GM12878 (cell line): Measurements from ENCODE around the gene AJM1. TPM values are rescaled to one million over a fixed set of nuclear protein-coding genes. Genes with fewer than 3 reads are reported as not detected.
A peak's percentile ranks its signal among the peaks of the same experiment; 100 is the strongest.

Source experiments
- ATAC-seq: fragments of 200-7000 bp; cut with Tn5 transposase; 3 replicates; pipeline ENCODE4 v1.9.1; 2020; ENCODE audit warnings: mild to moderate bottlenecking, moderate library complexity
- BruUV-seq: library from RNA; stranded (reverse); fragments of 400-500 nt; replicated peaks from 2 replicates; lab custom pipeline; 2021; lab: Mats Ljungman, UMichigan
- CTCF ChIA-PET: fragments of 300-600 bp; sonication (Branson Sonifier 250); formaldehyde crosslinking; extraction: SDS; loops from one replicate; lab custom pipeline; 2021; ENCODE audit warnings: inconsistent platforms; lab: Yijun Ruan, JAX
- POLR2A ChIA-PET: fragments of 350-600 bp; formaldehyde crosslinking; extraction: SDS; loops from one replicate; lab custom pipeline; 2021; ENCODE audit warnings: inconsistent platforms; lab: Charles Lee
- RAD21 ChIA-PET: fragments of 300-600 bp; sonication (Branson Sonifier 250); formaldehyde crosslinking; loops from one replicate; lab custom pipeline; 2023; ENCODE audit warnings: antibody characterized with exemption; ENCODE audit not compliant: unreplicated experiment; lab: Charles Lee
- SMC1A ChIA-PET: fragments of 300-600 bp; sonication (Branson Sonifier 250); formaldehyde crosslinking; loops from one replicate; lab custom pipeline; 2023; ENCODE audit not compliant: unreplicated experiment, uncharacterized antibody; lab: Charles Lee
- DNase-seq: peaks from one replicate; pipeline ENCODE4 v3.0.0-alpha.2; 2011; ENCODE audit warnings: low read depth, low spot score
- FAIRE-seq: peaks from 3 replicates; lab custom pipeline; 2011; peaks lifted over from hg19 to GRCh38; lab: Jason Lieb, UNC
- H2AFZ ChIP-seq: 2 replicates; pipeline ENCODE4 v1.6.0; 2011; ENCODE audit warnings: low read depth, low read length, control low read depth; ENCODE audit not compliant: control insufficient read depth
- H3K27ac ChIP-seq: 2 replicates; pipeline ENCODE4 v1.5.1; 2011; ENCODE audit warnings: control low read depth; ENCODE audit not compliant: control insufficient read depth, insufficient read depth
- H3K27me3 ChIP-seq, 2 experiments: replicated peaks in 1 of 2; 2 replicates each; pipeline versions ENCODE4 v1.6.0 to v1.6.1; 2011; ENCODE audit warnings: low read length in 1 of 2; ENCODE audit not compliant: control insufficient read depth in 2 of 2, insufficient read depth in 2 of 2
- H3K36me3 ChIP-seq, 2 experiments: 2 replicates each; pipeline ENCODE4 v1.5.1; 2011; ENCODE audit warnings: low read length in 1 of 2; ENCODE audit not compliant: control insufficient read depth in 2 of 2, insufficient read depth in 2 of 2
- H3K4me1 ChIP-seq: 2 replicates; pipeline ENCODE4 v1.6.1; 2011; ENCODE audit warnings: mild to moderate bottlenecking, low read length, moderate library complexity, mixed read lengths; ENCODE audit not compliant: control insufficient read depth, insufficient read depth
- H3K4me2 ChIP-seq: 2 replicates; pipeline ENCODE4 v1.6.0; 2011; ENCODE audit warnings: control low read depth; ENCODE audit not compliant: control insufficient read depth, insufficient read depth
- H3K4me3 ChIP-seq: fragments of 200-600 bp; sonication (generic); 2 replicates; pipeline ENCODE4 v1.5.1; 2016
- H3K79me2 ChIP-seq: 2 replicates; pipeline ENCODE4 v1.6.0; 2011; ENCODE audit warnings: low read length; ENCODE audit not compliant: control insufficient read depth, insufficient read depth
- H3K9ac ChIP-seq: 2 replicates; pipeline ENCODE4 v1.8.0; 2011; ENCODE audit warnings: low read length, control low read depth, mixed read lengths; ENCODE audit not compliant: control insufficient read depth, insufficient read depth
- H3K9me3 ChIP-seq: replicated peaks from 3 replicates; pipeline ENCODE4 v1.5.1; 2011; ENCODE audit warnings: mild to moderate bottlenecking, low read length; ENCODE audit not compliant: control insufficient read depth, insufficient read depth
- H4K20me1 ChIP-seq: 2 replicates; pipeline ENCODE4 v1.6.0; 2011; ENCODE audit not compliant: control insufficient read depth, insufficient read depth
- GATAD2B ChIP-seq: fragments of 450-650 bp; conservative IDR thresholded peaks from 2 replicates; pipeline ENCODE4 v1.6.1; 2017; ENCODE audit warnings: low read depth, mild to moderate bottlenecking, moderate library complexity
- IRF5 ChIP-seq: fragments of 450-650 bp; IDR thresholded peaks from 2 replicates; pipeline ENCODE4 v1.6.1; 2017; ENCODE audit warnings: borderline replicate concordance
- MEF2B ChIP-seq: fragments of 450-650 bp; IDR thresholded peaks from 2 replicates; pipeline ENCODE4 v1.6.1; 2018; ENCODE audit warnings: mild to moderate bottlenecking, moderate library complexity; ENCODE audit not compliant: partially characterized antibody, poor library complexity, severe bottlenecking
- NFXL1 ChIP-seq: fragments of 450-650 bp; IDR thresholded peaks from 2 replicates; pipeline ENCODE4 v1.6.1; 2017; ENCODE audit warnings: antibody characterized with exemption, mild to moderate bottlenecking, borderline replicate concordance
- PBX3 ChIP-seq: IDR thresholded peaks from 2 replicates; pipeline ENCODE4 v1.6.1; 2011; ENCODE audit warnings: mild to moderate bottlenecking, low read depth, low read length, moderate library complexity; ENCODE audit not compliant: insufficient replicate concordance
- PKNOX1 ChIP-seq: fragments of 450-650 bp; IDR thresholded peaks from 2 replicates; pipeline ENCODE4 v1.6.1; 2016; ENCODE audit warnings: mild to moderate bottlenecking
- ZNF687 ChIP-seq: fragments of 450-650 bp; IDR thresholded peaks from 2 replicates; pipeline ENCODE4 v1.6.1; 2017; ENCODE audit warnings: mild to moderate bottlenecking, moderate library complexity
- WGBS: methylation state at CpG from one replicate; pipeline ENCODE4 v1.1.6; 2016; ENCODE audit warnings: low lambda C conversion rate; ENCODE audit not compliant: insufficient replicate concordance, insufficient coverage; ENCODE audit errors: missing lambda C conversion rate; 5-methylcytosine and 5-hydroxymethylcytosine counted together
- in situ Hi-C: fragments of 300-500 bp; cut with MboI; formaldehyde crosslinking; loops from 9 replicates; pipeline ENCODE4 v1.14.3; 2018; ENCODE audit warnings: mixed read lengths
- intact Hi-C: fragments of 100-400 bp; cut with micrococcal nuclease; formaldehyde crosslinking; loops from one replicate; pipeline ENCODE4 v1.14.2; 2022; ENCODE audit not compliant: unreplicated experiment
- polyA plus RNA-seq, 11 experiments: library from polyadenylated mRNA; depleted of rRNA in 4 of 11; unstranded in 6 of 11; stranded (reverse) in 5 of 11; fragments of >200 nt; fragmentation: Nextera tagmentation in 4 of 11; fragmentation: Illumina TruSeq in 1 of 11; extraction: Ambion mirVana in 4 of 11; extraction: Trizol in 1 of 11; gene quantifications; 1 replicate in 1 of 11; 2 replicates in 10 of 11; pipeline versions ENCODE4 v1.2.1 to v1.2.3, GENCODE V29; 2011 to 2016; ENCODE audit warnings: inconsistent platforms in 2 of 11, missing spikeins in 2 of 11, low read depth in 1 of 11
- total RNA-seq, 4 experiments: library from RNA; depleted of rRNA in 3 of 4; stranded (reverse); fragments of >200 nt in 3 of 4; fragmentation: Illumina TruSeq in 1 of 4; extraction: Trizol in 1 of 4; gene quantifications; 2 replicates each; pipeline versions ENCODE4 v1.2.1 to v1.2.3, GENCODE V29; 2013 to 2021
- TF ChIP-seq, protein P1 (sequence below): IDR thresholded peaks from 2 replicates; pipeline ENCODE4 v1.6.1; 2012; ENCODE audit warnings: low read depth, low read length, improper control_type of control experiment
- TF ChIP-seq, protein P2 (sequence below): fragments of 150-350 bp; IDR thresholded peaks from 2 replicates; pipeline ENCODE4 v1.6.1; 2016; ENCODE audit warnings: low read depth, low read length

AJM1 gene
- total and polyA plus RNA-seq, 10 of the 15 experiments (the other 5 are each of a cell fraction or from before 2014, with no cell fraction given), result 0.06 to 2.5 (median 1.0) TPM; not detected in 2

- H3K4me2 ChIP-seq, result peak overlapping the region; percentile 77
- no peak overlapping the region for H3K27ac ChIP-seq
- no peaks in the 10 kb centered on the region; a peak in 1 of 4 replicates for H3K27me3 ChIP-seq
- in situ Hi-C loops, result no loop called here
- FAIRE-seq, result peak; percentile 91
- ChIA-PET CTCF (interaction anchor here (0.7 to 2.2 kb wide), 8 partner anchors 34 to 187 kb away, joined by 3 to 7 read pairs (median 4); partner anchors contain the start of gene TRAF2), POLR2A (interaction anchor here (0.7 to 1.8 kb wide), 3 partner anchors 34 to 96 kb away, joined by 5 to 9 read pairs (median 5); partner anchors contain the start of genes FBXW5 and TRAF2), SMC1A (no interaction called here), RAD21 (interaction anchor here (1.3 to 1.8 kb wide), 3 partner anchors 34 to 54 kb away, joined by 3 to 7 read pairs (median 5); partner anchors contain the start of gene TRAF2)
- no TSS peak for BruUV-seq
- peaks cover 4% of the 10 kb centered on the region; the same call in 1 of the 3 replicates for H3K9me3 ChIP-seq
- peak; percentile 59 for ATAC-seq
- peak overlapping the region; percentile 53 for H3K9ac ChIP-seq
- no peaks in the 10 kb centered on the region; the same call in 1 of the 2 replicates for H4K20me1 ChIP-seq
- DNase-seq, result peak; percentile 23
- peaks cover 13% of the 10 kb centered on the region for H3K4me1 ChIP-seq
- H2AFZ ChIP-seq, result peak overlapping the region; percentile 11
- peak overlapping the region; percentile 80 for H3K4me3 ChIP-seq
- intact Hi-C loops, result loop anchor here (2.0 to 5.0 kb wide), 3 partner anchors 34 to 189 kb away; partner anchors contain the start of gene TMEM141
- H3K79me2 ChIP-seq, result peaks cover 10% of the 10 kb centered on the region; the same call in 1 of the 2 replicates
- WGBS, result under 1% methylated on average over 24 of the region's 48 CpGs
- peaks cover 4 to 8% of the 10 kb centered on the region in 2 experiments; a peak in 3 of 4 replicates for H3K36me3 ChIP-seq
- TF ChIP-seq, protein P1, sequence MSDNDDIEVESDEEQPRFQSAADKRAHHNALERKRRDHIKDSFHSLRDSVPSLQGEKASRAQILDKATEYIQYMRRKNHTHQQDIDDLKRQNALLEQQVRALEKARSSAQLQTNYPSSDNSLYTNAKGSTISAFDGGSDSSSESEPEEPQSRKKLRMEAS, result peak; percentile 47; the same call in 1 of the 2 replicates
- TF ChIP-seq GATAD2B (0 out of 2 replicates have a peak, but pooled peaks have one; percentile 65), ZNF687 (0 out of 2 replicates have a peak, but pooled peaks have one; percentile 42), MEF2B (no peak), IRF5 (no peak), PKNOX1 (peak; percentile 68), PBX3 (peak; percentile 37), NFXL1 (0 out of 2 replicates have a peak, but pooled peaks have one; percentile 3)
- TF ChIP-seq, protein P2, sequence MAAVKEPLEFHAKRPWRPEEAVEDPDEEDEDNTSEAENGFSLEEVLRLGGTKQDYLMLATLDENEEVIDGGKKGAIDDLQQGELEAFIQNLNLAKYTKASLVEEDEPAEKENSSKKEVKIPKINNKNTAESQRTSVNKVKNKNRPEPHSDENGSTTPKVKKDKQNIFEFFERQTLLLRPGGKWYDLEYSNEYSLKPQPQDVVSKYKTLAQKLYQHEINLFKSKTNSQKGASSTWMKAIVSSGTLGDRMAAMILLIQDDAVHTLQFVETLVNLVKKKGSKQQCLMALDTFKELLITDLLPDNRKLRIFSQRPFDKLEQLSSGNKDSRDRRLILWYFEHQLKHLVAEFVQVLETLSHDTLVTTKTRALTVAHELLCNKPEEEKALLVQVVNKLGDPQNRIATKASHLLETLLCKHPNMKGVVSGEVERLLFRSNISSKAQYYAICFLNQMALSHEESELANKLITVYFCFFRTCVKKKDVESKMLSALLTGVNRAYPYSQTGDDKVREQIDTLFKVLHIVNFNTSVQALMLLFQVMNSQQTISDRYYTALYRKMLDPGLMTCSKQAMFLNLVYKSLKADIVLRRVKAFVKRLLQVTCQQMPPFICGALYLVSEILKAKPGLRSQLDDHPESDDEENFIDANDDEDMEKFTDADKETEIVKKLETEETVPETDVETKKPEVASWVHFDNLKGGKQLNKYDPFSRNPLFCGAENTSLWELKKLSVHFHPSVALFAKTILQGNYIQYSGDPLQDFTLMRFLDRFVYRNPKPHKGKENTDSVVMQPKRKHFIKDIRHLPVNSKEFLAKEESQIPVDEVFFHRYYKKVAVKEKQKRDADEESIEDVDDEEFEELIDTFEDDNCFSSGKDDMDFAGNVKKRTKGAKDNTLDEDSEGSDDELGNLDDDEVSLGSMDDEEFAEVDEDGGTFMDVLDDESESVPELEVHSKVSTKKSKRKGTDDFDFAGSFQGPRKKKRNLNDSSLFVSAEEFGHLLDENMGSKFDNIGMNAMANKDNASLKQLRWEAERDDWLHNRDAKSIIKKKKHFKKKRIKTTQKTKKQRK, result no peak
Observed at GRCh38 chr9:136847826-136848392, 5.6 kb downstream of the AJM1 start.
